ENCODE measurements around the gene MAP3K1. TPM values are rescaled to one million over a fixed set of nuclear protein-coding genes. Genes with fewer than 3 reads are reported as not detected.

MAP3K1 gene
- total and polyA plus RNA-seq, 2 experiments from 2014 or later = 9.5 to 14.4 TPM

- TF ChIP-seq REST (IDR thresholded peaks at IDR 0.05; ENCODE audit: unreplicated experiment) (no peak), CREB1 (CRISPR knock-in tag; IDR thresholded peaks at IDR 0.05; ENCODE audit: low read depth) (no peak), ZNF331 (CRISPR knock-in tag; IDR thresholded peaks at IDR 0.05; ENCODE audit: low read depth) (no peak)
Measured at GRCh38 chr5:56800186-56800585, 15.2 kb upstream of the MAP3K1 start (continued).

- H3K27ac ChIP-seq (ENCODE audit: low read depth) = no peak overlapping the region
- ATAC-seq (no peak), DNase-seq (ENCODE audit: low spot score) (no peak)
- H3K4me3 Mint-ChIP-seq = no peak overlapping the region
- H3K36me3 Mint-ChIP-seq (ENCODE audit: low read depth) = no peaks in the 10 kb centered on the region
- H3K4me3 ChIP-seq = no peak overlapping the region
- H2AFZ ChIP-seq = no peak overlapping the region
- H3K27ac Mint-ChIP-seq = no peak overlapping the region
- H3K27me3 Mint-ChIP-seq (ENCODE audit: insufficient read depth, low read depth, poor library complexity) = peaks cover 4% of the 10 kb centered on the region
- no peak for TF ChIP-seq ZNF114 (CRISPR knock-in tag; IDR thresholded peaks at IDR 0.05)
- no peak for TF ChIP-seq CREB1 (CRISPR knock-in tag; IDR thresholded peaks at IDR 0.05; ENCODE audit: low read depth)
- TF ChIP-seq ZNF462 (CRISPR knock-in tag; IDR thresholded peaks at IDR 0.05) = no peak
- no peak for TF ChIP-seq ETS1 (IDR thresholded peaks at IDR 0.05)
- TF ChIP-seq EZH2 (IDR thresholded peaks at IDR 0.05; ENCODE audit: low read depth, unreplicated experiment) = no peak
- no peak for TF ChIP-seq JUNB (IDR thresholded peaks at IDR 0.05; ENCODE audit: unreplicated experiment)
- TF ChIP-seq POLR2AphosphoS5 (IDR thresholded peaks at IDR 0.05; ENCODE audit: low read depth) = no peak
- no peak for TF ChIP-seq EZH2phosphoT487 (IDR thresholded peaks at IDR 0.05; ENCODE audit: unreplicated experiment)
- TF ChIP-seq CTCF (conservative IDR thresholded peaks at IDR 0.05; ENCODE audit: low read depth in 2 of 2) = no peak
- TF ChIP-seq ZNF331 (CRISPR knock-in tag; IDR thresholded peaks at IDR 0.05; ENCODE audit: low read depth) = no peak
- H3K4me2 ChIP-seq = no peak overlapping the region
- H3K9me2 ChIP-seq (ENCODE audit: insufficient read depth) = no peaks in the 10 kb centered on the region; the same call in 1 of the 2 replicates
- H4K20me1 ChIP-seq (replicated peaks; ENCODE audit: insufficient read depth) = no peaks in the 10 kb centered on the region
- H3K36me3 ChIP-seq (ENCODE audit: insufficient read depth) = no peaks in the 10 kb centered on the region
- H3K79me2 ChIP-seq (replicated peaks; ENCODE audit: insufficient read depth) = no peaks in the 10 kb centered on the region
- no peaks in the 10 kb centered on the region for H3K9me3 Mint-ChIP-seq
- H3F3A ChIP-seq (replicated peaks; ENCODE audit: low read depth) = no peaks in the 10 kb centered on the region
- H3K4me1 Mint-ChIP-seq = no peaks in the 10 kb centered on the region
- no peaks in the 10 kb centered on the region for H3K27me3 ChIP-seq (ENCODE audit: insufficient read depth)
- H3K4me1 ChIP-seq (ENCODE audit: insufficient read depth) = no peaks in the 10 kb centered on the region
Measured at GRCh38 chr5:56801256-56801655, 14.1 kb upstream of the MAP3K1 start.

Data from GM23338 (cell line).